CD4-positive, alpha-beta T cell treated with Interleukin-15 for 4 hours (primary cell): Measurements from ENCODE around the gene HPDL.
A peak's percentile ranks its signal among the peaks of the same experiment; 100 is the strongest.
"Not testable (repeated sequence)": the region's sequence is repeated elsewhere in the genome, so short reads cannot be mapped to it uniquely, and the experiment has no call there.

Experiments used
- DNase-seq: peaks from one replicate; pipeline ENCODE4 v3.0.0-alpha.2; 2020; ENCODE audit warnings: low spot score

Gene HPDL

GRCh38 chr1:45351508-45351907, 24.8 kb downstream of the HPDL start:
- no peak for DNase-seq

- DNase-seq, result no peak
These were observed 27.0 kb downstream of the HPDL start for GRCh38 chr1:45353685-45354084.

- no peak for DNase-seq
These were observed 28.1 kb downstream of the HPDL start for GRCh38 chr1:45354838-45355237.

GRCh38 chr1:45355683-45356082, 29.0 kb downstream of the HPDL start:
- DNase-seq, result no peak

- no peak for DNase-seq
These were observed 29.5 kb downstream of the HPDL start for GRCh38 chr1:45356186-45356585.

GRCh38 chr1:45359882-45360513, 33.3 kb downstream of the HPDL start:
- DNase-seq, result peak; percentile 50

- DNase-seq, result not testable (repeated sequence)
These were observed 34.3 kb downstream of the HPDL start for GRCh38 chr1:45360981-45361380.

- DNase-seq, result no peak
These were observed 37.6 kb downstream of the HPDL start for GRCh38 chr1:45364294-45364693.

GRCh38 chr1:45365051-45365450, 38.4 kb downstream of the HPDL start:
- no peak for DNase-seq

GRCh38 chr1:45370575-45370974, 43.9 kb downstream of the HPDL start:
- DNase-seq, result no peak

- DNase-seq, result no peak
These were observed 46.9 kb downstream of the HPDL start for GRCh38 chr1:45373573-45373972.

- DNase-seq, result no peak
These were observed 48.7 kb downstream of the HPDL start for GRCh38 chr1:45375104-45376090.

- DNase-seq, result no peak
These were observed 51.5 kb downstream of the HPDL start for GRCh38 chr1:45378184-45378583.
